ENCODE measurements around the gene SLC5A10.

DNA sequence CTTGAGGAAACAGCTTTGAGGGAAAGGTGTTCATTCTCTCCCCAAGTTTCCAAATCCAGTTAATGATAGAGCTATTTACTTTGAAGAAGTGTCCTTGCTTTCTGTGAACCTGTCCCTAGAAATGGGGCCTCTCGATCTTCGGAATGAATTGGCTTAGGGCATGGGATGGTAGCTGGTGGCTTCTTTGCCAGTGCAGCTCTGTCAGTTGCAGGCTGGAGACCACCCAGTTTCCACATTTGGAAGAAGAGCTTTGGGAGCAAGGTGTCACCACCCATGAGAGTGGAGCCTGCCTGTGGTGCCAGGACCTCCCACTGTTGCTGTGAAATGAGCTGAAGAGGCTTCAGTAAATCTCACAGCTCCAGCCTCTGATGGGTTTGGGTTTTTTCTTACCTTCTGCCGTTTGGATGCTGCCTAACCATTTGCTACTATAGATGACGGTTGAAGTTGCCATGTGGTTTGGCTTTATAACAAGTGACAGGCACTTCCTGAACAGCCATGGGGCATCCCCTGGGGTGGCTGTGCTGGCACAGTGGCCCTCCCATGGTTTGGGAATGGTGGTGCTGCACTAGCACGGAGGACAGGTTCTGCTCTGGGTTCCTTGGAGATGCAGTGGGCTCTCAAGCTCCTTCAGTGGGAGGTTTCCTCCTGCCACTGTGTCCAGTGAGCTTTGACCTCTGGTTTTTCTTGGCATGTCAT, 19.5 kb upstream of the SLC5A10 start:
- TF ChIP-seq CTCF (IDR thresholded peaks at IDR 0.05), result no peak
- TF ChIP-seq POLR2A (IDR thresholded peaks at IDR 0.05), result no peak
- TF ChIP-seq EP300 (IDR thresholded peaks at IDR 0.05), result no peak
- TF ChIP-seq POLR2AphosphoS5 (IDR thresholded peaks at IDR 0.05), result no peak
